CD8-positive, alpha-beta memory T cell (primary cell): ENCODE measurements around the gene FOXO3B. TPM values are rescaled to one million over a fixed set of nuclear protein-coding genes. Genes with fewer than 3 reads are reported as not detected.
A peak's percentile ranks its signal among the peaks of the same experiment; 100 is the strongest.
"Not testable (repeated sequence)": the region's sequence is repeated elsewhere in the genome, so short reads cannot be mapped to it uniquely, and the experiment has no call there.

ENCODE experiments used
- CTCF ChIA-PET: fragments of 350-600 bp; sonication (Branson Sonifier 250); formaldehyde crosslinking; loops from one replicate; lab custom pipeline; 2021; ENCODE audit warnings: antibody characterized with exemption; lab: Charles Lee
- POLR2A ChIA-PET: fragments of 350-600 bp; sonication (Branson Sonifier 250); formaldehyde crosslinking; loops from one replicate; lab custom pipeline; 2021; ENCODE audit warnings: antibody characterized with exemption; lab: Charles Lee
- DNase-seq, 5 donors: peaks; one replicate each; pipeline versions ENCODE4 v3.0.0 to v3.0.0-alpha.2; 2020 to 2022; ENCODE audit warnings: mixed read lengths in 1 of 5
- H3K27ac ChIP-seq: one replicate; pipeline ENCODE4 v1.7.0; 2013; ENCODE audit warnings: low read depth, mild to moderate bottlenecking, low read length, moderate library complexity
- H3K27me3 ChIP-seq: 2 replicates; pipeline ENCODE4 v1.7.0; 2013; ENCODE audit warnings: low read length, mild to moderate bottlenecking; ENCODE audit not compliant: insufficient read depth, poor library complexity, severe bottlenecking
- H3K36me3 ChIP-seq: 2 replicates; pipeline ENCODE4 v1.7.0; 2013; ENCODE audit warnings: mild to moderate bottlenecking, low read length, moderate library complexity; ENCODE audit not compliant: insufficient read depth
- H3K4me1 ChIP-seq: 2 replicates; pipeline ENCODE4 v1.7.0; 2013; ENCODE audit warnings: mild to moderate bottlenecking, low read length, moderate library complexity; ENCODE audit not compliant: insufficient read depth
- H3K4me3 ChIP-seq: 2 replicates; pipeline ENCODE4 v1.7.0; 2013; ENCODE audit warnings: mild to moderate bottlenecking, low read length
- H3K9me3 ChIP-seq: 2 replicates; pipeline ENCODE4 v1.7.0; 2013; ENCODE audit warnings: mild to moderate bottlenecking, low read length
- H3K27ac Mint-ChIP-seq, 8 donors: one replicate each; pipeline ENCODE4 v1.8.0; 2020 to 2021; ENCODE audit warnings: mixed read lengths in 8 of 8, mild to moderate bottlenecking in 6 of 8, inconsistent platforms in 3 of 8, moderate library complexity in 3 of 8
- H3K27me3 Mint-ChIP-seq, 2 donors: one replicate each; pipeline ENCODE4 v1.8.0; 2020 to 2021; ENCODE audit warnings: mixed read lengths in 2 of 2, mild to moderate bottlenecking in 1 of 2, moderate library complexity in 1 of 2
- H3K36me3 Mint-ChIP-seq, 3 donors: one replicate each; pipeline ENCODE4 v1.8.0; 2020 to 2021; ENCODE audit warnings: mixed read lengths in 3 of 3, inconsistent platforms in 1 of 3, mild to moderate bottlenecking in 1 of 3
- H3K4me1 Mint-ChIP-seq, 3 donors: one replicate each; pipeline ENCODE4 v1.8.0; 2020 to 2021; ENCODE audit warnings: mixed read lengths in 3 of 3, inconsistent platforms in 1 of 3, mild to moderate bottlenecking in 1 of 3
- H3K4me3 Mint-ChIP-seq, 7 donors: one replicate each; pipeline ENCODE4 v1.8.0; 2020 to 2021; ENCODE audit warnings: mixed read lengths in 7 of 7, mild to moderate bottlenecking in 6 of 7, moderate library complexity in 4 of 7, inconsistent platforms in 2 of 7
- H3K9me3 Mint-ChIP-seq, 5 donors: one replicate each; pipeline ENCODE4 v1.8.0; 2020 to 2022; ENCODE audit warnings: mixed read lengths in 5 of 5, mild to moderate bottlenecking in 3 of 5, moderate library complexity in 2 of 5, inconsistent platforms in 1 of 5
- polyA plus RNA-seq: library from polyadenylated mRNA; unstranded; fragments of 300-500 nt; fragmentation: Illumina TruSeq; gene quantifications from one replicate; pipeline ENCODE4 v1.2.3, GENCODE V29; 2021
- total RNA-seq, 2 experiments: library from RNA; stranded (reverse); gene quantifications; one replicate each; pipeline ENCODE4 v1.2.3, GENCODE V29; 2021

Gene FOXO3B
- total and polyA plus RNA-seq, 3 experiments from 2014 or later, result 3.8 to 6.1 (median 5.4) TPM

DNA sequence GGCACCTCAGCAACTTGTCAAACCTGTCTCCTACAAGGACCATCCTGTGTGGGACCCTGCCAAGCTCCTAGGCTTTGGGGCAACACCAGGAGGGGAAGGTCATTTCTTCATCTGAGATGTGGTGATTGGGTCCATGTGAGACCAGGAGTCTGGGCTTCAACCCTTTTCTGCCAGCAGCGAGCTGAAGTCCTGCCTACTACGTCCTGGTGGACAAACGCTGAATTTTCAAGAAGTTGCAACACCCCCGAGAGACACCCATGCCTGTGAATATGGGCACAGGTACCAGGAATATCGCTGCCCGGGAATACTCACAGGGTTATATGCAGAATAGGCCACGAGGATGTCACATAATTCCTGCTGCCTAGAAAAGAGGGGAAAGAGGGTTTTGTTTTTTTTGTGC, 45.9 kb downstream of the FOXO3B start:
- peaks cover 12 to 15% of the 10 kb centered on the region in 2 donors for H3K27me3 Mint-ChIP-seq
- H3K36me3 Mint-ChIP-seq, DNase-seq, H3K4me3 ChIP-seq, H3K4me1 ChIP-seq, CTCF ChIA-PET, H3K27ac Mint-ChIP-seq, H3K27ac ChIP-seq, POLR2A ChIA-PET, H3K4me3 Mint-ChIP-seq, H3K4me1 Mint-ChIP-seq, H3K36me3 ChIP-seq, H3K9me3 Mint-ChIP-seq, H3K9me3 ChIP-seq, H3K27me3 ChIP-seq: not testable (repeated sequence)

DNA sequence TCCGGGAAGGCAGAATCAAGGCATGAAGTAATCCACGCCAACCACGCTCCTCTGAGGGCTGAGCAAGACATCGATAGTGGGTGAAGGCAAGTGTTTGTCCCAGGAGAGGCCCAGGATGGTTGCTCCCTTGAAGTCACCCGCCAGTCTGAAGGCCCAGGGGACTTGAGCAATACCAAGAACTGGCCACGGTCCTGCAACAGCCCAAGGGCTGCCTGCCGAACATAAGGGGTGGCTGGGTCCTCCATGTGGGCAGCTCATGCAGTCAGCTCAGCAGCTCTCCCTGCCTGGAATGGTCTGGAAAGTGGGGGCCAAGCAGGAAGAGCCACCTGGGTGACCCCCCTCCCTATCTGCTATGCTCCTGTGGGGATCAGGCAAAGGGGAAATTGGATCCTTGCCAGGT, 46.3 kb downstream of the FOXO3B start:
- H3K27ac Mint-ChIP-seq, H3K4me1 ChIP-seq, H3K4me3 ChIP-seq, H3K27me3 ChIP-seq, H3K27ac ChIP-seq, CTCF ChIA-PET, H3K9me3 ChIP-seq, H3K9me3 Mint-ChIP-seq, H3K4me1 Mint-ChIP-seq, POLR2A ChIA-PET, H3K36me3 ChIP-seq, DNase-seq, H3K36me3 Mint-ChIP-seq: not testable (repeated sequence)
- Mint-ChIP-seq H3K4me3 (peak overlapping the region in 1 of 7 donors; percentile 23), H3K27me3 (peaks cover 12 to 15% of the 10 kb centered on the region in 2 donors)

GRCh38 chr17:18634550-18635263, 47.4 kb downstream of the FOXO3B start:
- H3K27ac ChIP-seq, H3K4me1 Mint-ChIP-seq, H3K9me3 Mint-ChIP-seq, POLR2A ChIA-PET, H3K4me3 ChIP-seq, H3K27me3 ChIP-seq, H3K9me3 ChIP-seq, H3K27ac Mint-ChIP-seq, CTCF ChIA-PET, H3K4me1 ChIP-seq, H3K36me3 ChIP-seq, DNase-seq, H3K36me3 Mint-ChIP-seq: not testable (repeated sequence)
- H3K4me3 Mint-ChIP-seq, result peak overlapping the region in 4 of 7 donors; percentile 22 to 70 (median 49)
- H3K27me3 Mint-ChIP-seq, result peaks cover 12 to 15% of the 10 kb centered on the region in 2 donors

Other genes starting within 250 kb of the FOXO3B start
- gene LGALS9C, start 205.5 kb downstream of the FOXO3B start, total RNA-seq, result not detected
- not detected for gene LGALS9C, start 205.5 kb downstream of the FOXO3B start, polyA plus RNA-seq
- gene TBC1D28, start 37.9 kb downstream of the FOXO3B start, total RNA-seq, result not detected
- not detected for gene TBC1D28, start 37.9 kb downstream of the FOXO3B start, polyA plus RNA-seq
- gene FBXW10, start 61.7 kb upstream of the FOXO3B start, total RNA-seq, result under 1 TPM; 0.09 to 0.11 TPM
- gene FBXW10, start 61.7 kb upstream of the FOXO3B start, polyA plus RNA-seq, result not detected
- 10 to 100 TPM; 38.8 to 44.4 TPM for gene TVP23B, start 98.9 kb upstream of the FOXO3B start, total RNA-seq
- gene TVP23B, start 98.9 kb upstream of the FOXO3B start, polyA plus RNA-seq, result 53.1 TPM
- 10 to 100 TPM; 49.7 to 51.6 TPM for gene PRPSAP2, start 175.8 kb upstream of the FOXO3B start, total RNA-seq
- 38.4 TPM for gene PRPSAP2, start 175.8 kb upstream of the FOXO3B start, polyA plus RNA-seq